Stimulated activated CD4-positive, alpha-beta T cell treated with anti-CD3 and anti-CD28 coated beads, Interleukin-4, amount 100 ng/mL, for 4 hours (primary cell): ENCODE results near the gene ACP6.
"Not testable (repeated sequence)": the region's sequence is repeated elsewhere in the genome, so short reads cannot be mapped to it uniquely, and the experiment has no call there.

Experiments
- DNase-seq, 2 experiments: peaks; one replicate each; pipeline ENCODE4 v3.0.0-alpha.2; 2020

The ACP6 gene

GRCh38 chr1:147670319-147671001 is at the start of gene ACP6:
Gene ACP6, minus strand, starts transcription at chr1:147670524. Its CDS starts 476 bp downstream, at chr1:147670048.
- peak; percentile 84 to 91 for DNase-seq

DNA sequence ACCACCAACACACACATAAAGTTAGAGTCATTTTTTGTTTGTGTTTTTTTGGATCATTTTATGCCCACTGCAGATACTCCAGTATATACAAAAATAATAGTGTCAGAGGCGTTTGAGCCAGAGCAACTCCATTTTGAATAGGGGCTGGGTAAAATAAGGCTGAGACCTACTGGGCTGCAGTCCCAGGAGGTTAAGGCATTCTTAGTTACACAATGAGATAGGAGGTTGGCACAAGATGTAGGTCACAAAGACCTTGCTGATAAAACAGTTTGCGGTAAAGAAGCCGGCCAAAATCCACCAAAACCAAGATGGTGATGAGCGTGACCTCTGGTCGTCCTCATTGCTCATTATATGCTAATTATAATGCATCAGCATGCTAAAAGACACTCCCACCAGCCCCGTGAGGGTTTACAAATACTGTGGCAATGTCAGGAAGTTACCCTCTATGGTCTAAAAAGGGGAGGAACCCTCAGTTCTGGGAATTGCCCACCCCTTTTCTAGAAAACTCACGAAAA is 49.4 kb upstream of the ACP6 start:
- no peak for DNase-seq

GRCh38 chr1:147719029-147719698 is 48.8 kb upstream of the ACP6 start:
- no peak for DNase-seq

- DNase-seq: no peak
Measured at GRCh38 chr1:147717706-147718097, 47.4 kb upstream of the ACP6 start.

GRCh38 chr1:147717051-147717705 is 46.9 kb upstream of the ACP6 start:
- DNase-seq: no peak

DNA sequence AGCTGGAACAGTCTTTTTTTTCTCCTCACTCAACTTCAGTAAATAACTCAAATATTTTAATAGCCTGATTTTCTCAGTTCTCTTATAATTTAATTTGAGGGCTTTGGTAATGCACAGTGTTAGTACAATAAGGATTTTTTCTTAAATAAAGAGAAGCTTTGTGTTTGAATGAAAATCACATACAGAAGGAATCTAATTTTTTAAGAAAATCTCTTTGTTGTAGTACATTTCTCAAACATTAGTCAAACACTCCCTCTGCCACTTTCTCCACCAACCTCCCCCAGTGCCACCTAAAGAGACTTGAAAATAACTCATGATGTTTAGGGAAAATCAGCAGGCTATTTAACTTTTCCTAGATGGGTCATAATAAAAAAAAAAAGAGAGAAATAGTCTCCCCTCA is 42.3 kb upstream of the ACP6 start:
- no peak for DNase-seq

DNA sequence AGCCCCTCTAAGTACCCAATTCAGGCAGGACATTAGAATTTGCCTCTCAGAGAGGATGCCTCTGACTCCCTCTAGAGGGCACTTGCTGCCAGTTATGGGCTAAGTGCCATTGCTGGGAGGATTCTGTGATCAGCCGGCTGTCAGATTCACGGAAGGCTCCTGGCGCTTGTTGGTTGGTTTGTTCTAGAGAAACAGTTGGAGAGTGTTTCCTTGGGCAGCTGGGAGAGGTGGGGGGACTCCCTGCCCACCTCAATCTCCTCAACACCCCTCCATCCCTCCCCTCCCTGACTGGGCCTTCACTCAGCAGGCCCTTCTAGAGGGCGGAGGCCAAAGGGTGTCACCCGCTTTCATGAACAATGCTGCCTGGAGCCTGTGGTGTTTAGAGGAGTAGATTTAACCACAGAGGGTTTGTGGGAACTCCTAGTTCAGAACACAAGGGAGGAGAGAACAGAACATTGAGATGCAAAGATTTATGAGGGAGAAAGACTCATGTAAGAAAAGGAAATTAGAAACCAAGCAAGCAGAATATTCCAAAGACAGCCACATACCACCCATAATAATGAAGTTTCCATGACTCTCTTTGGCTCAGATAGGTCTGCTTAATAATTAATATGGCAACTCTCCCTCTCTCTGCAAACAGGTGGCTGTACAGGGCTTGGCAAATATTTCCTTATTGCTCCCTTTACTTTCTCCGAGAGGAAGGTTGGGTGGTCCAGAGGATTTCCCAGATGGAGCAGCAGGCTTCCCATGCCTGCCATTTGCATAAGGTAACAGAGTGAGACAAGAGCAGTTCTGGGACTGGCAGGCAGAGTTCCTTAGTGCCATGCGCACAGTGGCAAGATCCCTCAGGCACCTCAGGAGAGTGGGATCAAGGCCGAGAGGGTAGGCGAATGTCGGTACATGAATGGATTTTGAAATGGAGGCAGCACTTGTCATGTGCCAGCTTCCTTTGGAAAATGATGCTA is 30.0 kb upstream of the ACP6 start:
- peak; percentile 25 to 47 for DNase-seq

DNA sequence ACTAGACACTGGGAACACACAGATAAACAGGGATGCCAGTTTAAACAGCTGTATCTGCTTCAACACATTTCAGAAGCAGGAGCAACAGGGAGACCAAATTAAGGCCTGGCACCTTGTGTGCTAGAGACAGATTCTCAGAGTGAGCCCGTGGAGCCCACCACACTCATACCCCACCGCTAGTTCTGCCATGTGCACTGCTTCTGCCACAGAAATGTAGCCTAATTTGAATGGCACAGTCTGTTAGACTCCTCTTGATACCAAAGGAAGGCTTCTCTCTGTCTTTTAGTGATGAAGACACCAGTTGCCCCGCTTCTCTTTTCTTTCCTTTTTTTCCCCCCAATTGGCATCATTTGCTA is 29.3 kb upstream of the ACP6 start:
- DNase-seq: no peak

- DNase-seq: no peak
Measured at GRCh38 chr1:147683163-147683763, 12.9 kb upstream of the ACP6 start.

- not testable (repeated sequence) for DNase-seq
Measured at GRCh38 chr1:147680608-147681235, 10.4 kb upstream of the ACP6 start.

GRCh38 chr1:147677681-147678080 is 7.4 kb upstream of the ACP6 start:
- DNase-seq: not testable (repeated sequence)

DNA sequence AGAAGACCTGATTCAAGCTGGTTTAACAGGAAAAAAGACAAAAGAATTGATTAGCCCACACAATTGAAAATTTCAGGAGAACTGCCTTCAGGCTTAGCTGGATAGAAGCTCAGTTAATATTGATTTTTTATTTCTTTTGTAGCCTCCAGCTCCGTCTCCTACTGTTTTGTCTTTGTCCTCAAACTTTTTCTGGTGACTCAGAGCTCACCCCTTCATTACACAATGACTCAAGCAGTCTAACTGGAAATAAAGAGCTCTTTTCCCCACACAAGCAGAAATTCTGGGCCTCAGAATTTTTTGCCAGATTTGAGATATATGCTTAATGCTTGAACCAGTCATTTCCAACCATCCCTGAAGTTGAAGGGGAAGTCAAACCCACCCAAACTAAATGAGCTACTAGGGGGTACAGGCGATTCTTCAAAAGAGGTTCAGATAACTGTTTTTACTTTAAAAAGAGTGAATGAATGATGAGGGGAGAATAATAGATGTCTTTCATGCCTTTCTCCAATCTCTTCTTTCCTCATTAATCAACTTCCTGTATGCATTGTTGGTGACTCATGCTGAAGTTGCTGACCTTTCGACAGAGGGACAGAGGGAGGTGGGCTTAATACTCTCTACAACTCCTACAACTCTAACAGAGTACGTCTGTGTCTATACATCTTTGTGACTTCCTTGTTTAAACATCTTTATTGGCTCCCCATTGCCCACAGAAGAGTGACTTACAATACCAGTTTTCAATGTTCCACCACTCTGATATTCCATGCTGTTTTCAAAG is 6.2 kb upstream of the ACP6 start:
- DNase-seq: no peak

- DNase-seq: no peak
Measured at GRCh38 chr1:147673816-147674215, 3.5 kb upstream of the ACP6 start.

DNA sequence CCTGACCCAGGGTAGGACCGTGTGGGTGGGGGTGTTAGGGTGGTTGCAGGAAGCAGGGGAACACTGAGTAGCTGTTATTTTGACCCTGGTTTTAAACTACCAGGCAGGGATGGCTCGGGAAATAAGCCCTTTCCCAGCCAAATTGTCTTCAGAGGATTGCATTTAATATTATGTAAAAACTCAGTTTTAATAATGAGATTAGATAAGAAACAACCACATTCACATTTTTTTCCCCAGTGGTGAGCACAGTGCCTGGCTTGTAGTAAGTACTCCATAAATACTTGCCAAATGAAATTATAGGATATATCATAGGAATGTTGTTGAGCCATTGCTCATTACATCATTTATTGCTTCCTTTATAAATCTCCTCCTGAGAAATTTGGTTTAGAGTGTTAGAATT is 3.1 kb upstream of the ACP6 start:
- no peak for DNase-seq

GRCh38 chr1:147669469-147670318 is 630 bp downstream of the ACP6 start:
- peak; percentile 36 to 37 for DNase-seq

DNA sequence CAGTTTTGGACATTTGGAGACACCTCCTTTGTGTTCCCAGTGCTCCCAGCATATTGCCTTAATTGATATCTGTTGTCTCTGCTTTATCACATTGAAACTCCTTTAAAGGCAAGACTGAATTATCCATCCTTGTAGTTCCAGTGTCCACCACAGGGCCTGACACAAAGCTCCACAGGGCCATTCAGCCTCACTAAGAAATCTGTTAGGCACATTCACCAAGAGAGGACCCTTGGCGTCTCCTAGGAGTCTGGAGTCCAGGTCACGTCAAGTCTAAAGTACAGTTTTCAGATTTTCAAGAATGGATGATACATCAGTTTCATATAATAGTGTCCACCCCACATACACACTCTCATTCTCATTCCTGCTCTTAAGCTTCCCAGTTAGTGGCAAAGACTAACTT is 4.8 kb downstream of the ACP6 start:
- no peak for DNase-seq

- DNase-seq: no peak
Measured at GRCh38 chr1:147664206-147664605, 6.1 kb downstream of the ACP6 start.

DNA sequence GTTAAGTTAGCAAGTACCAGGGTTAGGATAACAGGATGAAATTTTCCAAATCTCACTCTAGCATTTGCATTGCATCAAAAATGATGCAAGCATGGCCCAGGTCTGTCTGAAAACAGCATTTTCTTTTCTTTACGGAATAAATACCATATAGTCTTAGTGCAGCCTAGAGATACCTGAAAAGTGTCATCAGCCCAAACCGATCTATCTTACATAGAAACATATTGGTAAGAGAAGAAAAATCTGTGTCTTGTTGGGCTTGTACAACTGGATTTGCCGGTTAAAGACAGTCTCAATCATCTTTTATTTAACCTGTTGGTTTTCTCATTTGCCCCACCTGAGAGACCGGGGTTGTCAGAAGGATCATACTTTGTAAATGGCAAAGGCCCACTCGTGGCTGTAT is 15.8 kb downstream of the ACP6 start:
- DNase-seq: no peak

- DNase-seq: no peak
Measured at GRCh38 chr1:147652306-147652705, 18.0 kb downstream of the ACP6 start.

- DNase-seq: no peak
Measured at GRCh38 chr1:147651466-147651865, 18.9 kb downstream of the ACP6 start.
